Large intestine (tissue), 3 donors: ENCODE measurements around the gene TM9SF4. TPM values are rescaled to one million over a fixed set of nuclear protein-coding genes. Genes with fewer than 3 reads are reported as not detected.

Source experiments
- DNase-seq, 2 donors: peaks; one replicate each; pipeline versions ENCODE4 v3.0.0 to v3.0.0-alpha.2; 2013
- H3K27ac ChIP-seq: one replicate; pipeline ENCODE4 v1.5.1; 2013; ENCODE audit warnings: low read length
- H3K27me3 ChIP-seq: 2 replicates; pipeline ENCODE4 v1.6.1; 2013; ENCODE audit warnings: low read length; ENCODE audit not compliant: control insufficient read depth, insufficient read depth
- H3K36me3 ChIP-seq: 2 replicates; pipeline ENCODE4 v1.6.1; 2013; ENCODE audit warnings: low read length; ENCODE audit not compliant: control insufficient read depth, insufficient read depth
- H3K4me1 ChIP-seq: one replicate; pipeline ENCODE4 v1.6.1; 2013; ENCODE audit warnings: low read length; ENCODE audit not compliant: control insufficient read depth, insufficient read depth
- H3K4me3 ChIP-seq: one replicate; pipeline ENCODE4 v1.5.1; 2013; ENCODE audit warnings: low read length
- H3K9me3 ChIP-seq: one replicate; pipeline ENCODE4 v1.6.1; 2013; ENCODE audit warnings: mild to moderate bottlenecking, low read depth, low read length, moderate library complexity; ENCODE audit not compliant: control insufficient read depth
- WGBS: methylation state at CpG from one replicate; pipeline ENCODE4 v1.1.5; 2013; ENCODE audit warnings: low lambda C conversion rate; ENCODE audit not compliant: insufficient coverage; 5-methylcytosine and 5-hydroxymethylcytosine counted together
- polyA plus RNA-seq: library from polyadenylated mRNA; unstranded; fragments of 120-200 nt; gene quantifications from one replicate; pipeline ENCODE4 v1.2.1, GENCODE V29; 2013

Gene TM9SF4
- polyA plus RNA-seq, 1 donor: 72.7 TPM

DNA sequence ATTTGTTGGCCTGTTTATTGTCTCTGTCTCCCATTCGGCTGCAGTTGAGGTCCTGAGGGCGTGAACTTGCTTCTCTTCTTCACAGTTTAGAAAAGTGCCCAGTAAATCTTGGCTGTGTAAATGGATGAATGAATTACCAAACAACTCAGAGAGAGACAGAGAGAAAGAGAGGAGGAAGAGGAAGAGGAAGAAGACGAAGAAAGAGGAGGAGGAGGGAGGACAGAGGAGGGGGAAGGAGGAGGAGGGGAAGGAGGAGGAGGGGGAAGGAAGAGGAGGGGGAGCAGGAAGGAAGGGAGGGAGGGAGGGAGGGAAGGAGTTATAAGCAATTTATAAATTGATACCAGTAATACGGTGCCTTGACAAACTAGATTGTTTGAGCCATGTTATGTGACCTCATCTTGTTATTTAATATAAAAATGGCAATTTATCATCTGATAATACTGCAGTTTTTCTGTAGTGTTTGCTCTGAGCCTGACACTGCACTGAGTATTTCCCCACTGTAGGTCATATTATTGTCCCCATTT, 38.8 kb upstream of the TM9SF4 start:
- WGBS: 41% methylated on average over 4 of the region's 4 CpGs
- no peak overlapping the region for H3K27ac ChIP-seq

DNA sequence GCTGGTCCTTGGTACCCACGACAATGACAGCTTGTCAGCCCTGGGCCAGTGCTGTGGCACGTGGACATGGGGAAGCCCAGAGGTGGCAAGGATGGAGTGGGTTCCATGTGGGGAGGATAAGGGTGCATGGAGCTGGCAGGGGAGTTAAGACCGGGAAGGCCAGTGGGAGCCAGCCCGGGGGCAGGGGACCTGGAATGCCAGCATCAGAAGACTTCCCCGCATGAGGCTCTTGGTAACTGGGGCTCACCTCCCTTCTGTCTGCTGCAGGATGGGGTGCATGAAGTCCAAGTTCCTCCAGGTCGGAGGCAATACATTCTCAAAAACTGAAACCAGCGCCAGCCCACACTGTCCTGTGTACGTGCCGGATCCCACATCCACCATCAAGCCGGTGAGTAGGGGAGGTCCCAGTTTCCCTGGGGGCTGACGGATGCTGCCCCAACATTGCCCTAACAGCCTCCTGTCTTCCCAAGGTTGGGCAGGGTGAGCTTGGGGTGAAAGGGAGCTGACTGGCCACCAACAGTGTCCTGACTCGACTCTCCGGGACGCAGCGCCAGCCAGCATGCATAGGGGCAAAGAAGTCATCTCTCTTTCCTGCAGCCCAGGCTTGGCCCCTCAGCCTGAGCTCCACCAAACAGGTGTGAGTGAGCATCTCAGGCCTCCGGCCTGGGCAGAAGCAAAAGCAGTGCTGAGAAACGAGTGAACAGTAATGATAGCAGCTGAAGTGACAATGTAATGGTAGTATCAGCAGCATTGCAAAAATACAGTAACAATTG, 37.9 kb upstream of the TM9SF4 start:
- Histone ChIP-seq H3K4me3 (no peak overlapping the region), H3K27me3 (peaks cover 11% of the 10 kb centered on the region), H3K9me3 (no peaks in the 10 kb centered on the region), H3K4me1 (no peaks in the 10 kb centered on the region), H3K27ac (no peak overlapping the region), H3K36me3 (no peaks in the 10 kb centered on the region)
- WGBS: 50% methylated on average over 2 of the region's 17 CpGs
- DNase-seq: no peak

More for the DNA sequence above, 38.8 kb upstream of the TM9SF4 start:
- Histone ChIP-seq H3K9me3 (no peaks in the 10 kb centered on the region), H3K4me1 (no peaks in the 10 kb centered on the region), H3K27me3 (peaks cover 11% of the 10 kb centered on the region), H3K36me3 (no peaks in the 10 kb centered on the region), H3K4me3 (no peak overlapping the region)
- DNase-seq: no peak

DNA sequence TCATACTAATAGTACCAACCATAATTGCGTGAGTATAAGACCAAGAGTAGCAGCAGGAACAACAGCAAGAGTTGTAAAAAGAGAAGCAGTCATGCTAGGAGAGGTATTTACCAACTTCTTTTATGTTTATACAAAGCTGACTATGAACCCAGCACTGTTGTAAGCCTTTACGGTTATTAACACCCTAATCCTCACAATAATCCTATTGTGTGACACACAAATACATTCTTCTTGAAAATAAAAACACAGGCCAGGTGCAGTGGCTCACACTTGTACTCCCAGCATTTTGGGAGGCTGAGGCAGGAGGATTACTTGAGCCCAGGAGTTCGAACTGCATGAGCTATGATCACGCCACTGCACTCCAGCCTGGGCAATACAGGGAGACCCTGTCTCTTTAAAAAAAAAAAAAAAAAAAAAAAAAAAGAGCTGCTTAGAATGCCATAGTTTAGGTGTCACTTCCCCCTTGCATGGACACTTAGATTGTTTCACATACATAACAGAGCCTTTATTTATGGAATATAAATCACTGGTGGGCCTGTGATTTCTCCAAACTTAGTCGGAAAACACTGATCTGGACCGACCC, 37.3 kb upstream of the TM9SF4 start:
- no peaks in the 10 kb centered on the region for H3K36me3 ChIP-seq
- no CpG with 5 or more reads among the region's 6 CpGs for WGBS

DNA sequence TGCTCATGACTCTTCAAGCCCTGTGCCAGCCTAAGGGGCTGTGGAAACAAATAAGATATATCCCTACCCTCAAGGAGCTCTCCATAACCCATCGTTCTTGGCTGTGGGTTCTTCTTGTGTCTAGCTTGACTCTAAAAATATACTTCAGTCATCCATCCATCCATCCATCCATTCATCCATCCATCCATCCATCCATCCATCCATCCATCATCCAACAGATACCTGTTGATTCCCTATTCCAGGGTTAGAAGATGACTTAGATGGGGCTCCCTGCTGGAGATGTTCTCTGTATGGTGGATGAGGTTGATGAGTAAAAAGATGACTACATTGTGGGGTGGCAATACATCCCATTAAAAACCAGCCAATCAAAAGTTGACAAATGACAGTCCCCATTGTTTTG, 34.0 kb upstream of the TM9SF4 start:
- Histone ChIP-seq H3K27ac (no peak overlapping the region), H3K27me3 (peaks cover 6% of the 10 kb centered on the region), H3K4me1 (no peaks in the 10 kb centered on the region), H3K9me3 (no peaks in the 10 kb centered on the region), H3K4me3 (no peak overlapping the region), H3K36me3 (no peaks in the 10 kb centered on the region)
- no CpG with 5 or more reads among the region's 1 CpG for WGBS
- no peak for DNase-seq

More for the DNA sequence above, 37.3 kb upstream of the TM9SF4 start:
- H3K9me3 ChIP-seq: no peaks in the 10 kb centered on the region
- no peaks in the 10 kb centered on the region for H3K4me1 ChIP-seq
- peaks cover 11% of the 10 kb centered on the region for H3K27me3 ChIP-seq
- no peak overlapping the region for H3K4me3 ChIP-seq
- DNase-seq: no peak
- H3K27ac ChIP-seq: no peak overlapping the region

DNA sequence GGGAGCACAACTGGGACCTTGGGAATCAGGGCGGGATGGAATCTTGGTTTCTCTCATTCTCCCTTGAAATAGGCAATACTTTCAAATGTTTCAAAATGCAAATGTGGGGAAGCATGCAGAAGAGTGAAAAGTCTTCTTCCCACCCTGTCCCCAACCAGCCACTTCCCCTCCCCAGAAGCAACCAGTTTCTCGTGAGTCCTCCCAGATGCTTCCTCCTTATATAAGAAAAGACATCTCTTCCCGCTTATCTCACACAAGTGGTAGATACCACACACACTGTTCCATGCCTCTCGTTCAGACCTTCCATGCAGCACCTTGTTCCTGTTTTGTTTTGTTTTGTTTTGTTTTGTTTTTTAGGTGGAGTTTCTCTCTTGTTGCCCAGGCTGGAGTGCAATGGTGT, 32.3 kb upstream of the TM9SF4 start:
- H3K27ac ChIP-seq: no peak overlapping the region
- no peaks in the 10 kb centered on the region for H3K4me1 ChIP-seq
- no peak for DNase-seq
- no peak overlapping the region for H3K4me3 ChIP-seq
- no peaks in the 10 kb centered on the region for H3K9me3 ChIP-seq
- peaks cover 2% of the 10 kb centered on the region for H3K27me3 ChIP-seq
- no peaks in the 10 kb centered on the region for H3K36me3 ChIP-seq
- WGBS: no CpG with 5 or more reads among the region's 4 CpGs

DNA sequence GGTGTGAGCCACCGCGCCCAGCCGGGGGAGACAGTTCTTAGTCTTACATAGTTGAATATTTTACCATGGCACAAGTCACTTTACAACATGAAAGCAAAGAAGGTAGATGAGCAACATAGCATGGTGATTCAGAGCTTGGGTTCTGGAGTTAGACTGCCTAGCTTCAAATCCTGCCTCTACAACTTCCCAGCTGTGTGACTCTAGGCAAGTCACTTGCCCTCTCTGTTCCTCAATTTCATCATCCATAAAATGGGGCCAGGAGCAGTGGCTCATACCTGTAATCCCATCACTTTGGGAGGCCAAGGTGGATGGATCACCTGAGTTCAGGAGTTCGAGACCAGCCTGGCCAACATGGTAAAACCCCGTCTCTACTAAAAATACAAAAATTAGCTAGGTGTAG, 31.2 kb upstream of the TM9SF4 start:
- H3K27me3 ChIP-seq: peaks cover 2% of the 10 kb centered on the region
- H3K4me3 ChIP-seq: no peak overlapping the region
- DNase-seq: no peak
- no CpG with 5 or more reads among the region's 5 CpGs for WGBS
- no peaks in the 10 kb centered on the region for H3K4me1 ChIP-seq
- H3K36me3 ChIP-seq: no peaks in the 10 kb centered on the region
- no peaks in the 10 kb centered on the region for H3K9me3 ChIP-seq
- H3K27ac ChIP-seq: no peak overlapping the region

DNA sequence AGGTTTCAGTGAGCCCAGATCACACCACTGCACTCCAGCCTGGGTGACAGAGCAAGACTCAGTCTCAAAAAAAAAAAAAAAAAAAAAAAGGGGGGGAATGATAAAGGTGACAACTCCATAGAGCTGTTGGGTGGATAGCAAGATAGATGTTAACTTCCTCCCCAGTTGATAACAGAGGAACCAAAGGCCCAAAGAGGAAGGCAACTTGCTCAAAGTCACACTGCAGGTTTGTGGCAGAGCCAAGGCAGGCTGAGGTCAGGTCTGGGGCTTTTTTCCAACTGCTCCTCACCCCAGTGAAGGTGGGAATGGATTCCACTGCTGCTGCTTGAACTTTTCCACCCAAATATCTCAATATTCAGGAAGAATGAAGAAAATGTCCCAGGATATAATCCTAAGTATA, 30.7 kb upstream of the TM9SF4 start:
- no peak for DNase-seq
- Histone ChIP-seq H3K4me3 (no peak overlapping the region), H3K9me3 (no peaks in the 10 kb centered on the region), H3K27ac (no peak overlapping the region), H3K36me3 (no peaks in the 10 kb centered on the region), H3K4me1 (no peaks in the 10 kb centered on the region), H3K27me3 (peaks cover 2% of the 10 kb centered on the region)

DNA sequence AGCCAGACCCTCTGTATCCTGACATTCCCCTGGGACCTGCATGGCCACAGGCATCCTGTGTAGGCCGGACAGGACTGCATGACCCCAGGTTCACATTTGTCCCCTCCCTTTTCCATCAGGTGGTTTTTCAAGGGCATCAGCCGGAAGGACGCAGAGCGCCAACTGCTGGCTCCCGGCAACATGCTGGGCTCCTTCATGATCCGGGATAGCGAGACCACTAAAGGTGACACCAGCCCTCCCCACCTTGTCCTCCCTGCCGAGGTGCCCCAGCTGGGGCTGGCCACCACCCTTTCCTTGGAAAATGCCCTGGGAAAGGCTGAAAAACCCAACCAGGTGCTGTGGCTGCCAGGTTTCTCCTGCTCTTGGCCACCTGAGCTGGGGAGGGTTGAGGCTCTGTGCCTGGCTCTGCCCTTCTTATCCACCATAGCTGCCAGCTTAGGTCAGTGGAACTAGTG, 29.8 kb upstream of the TM9SF4 start:
- Histone ChIP-seq H3K27ac (no peak overlapping the region), H3K27me3 (peaks cover 5% of the 10 kb centered on the region), H3K4me3 (no peak overlapping the region), H3K9me3 (no peaks in the 10 kb centered on the region), H3K4me1 (no peaks in the 10 kb centered on the region), H3K36me3 (no peaks in the 10 kb centered on the region)
- no peak for DNase-seq
- WGBS: no CpG with 5 or more reads among the region's 8 CpGs

DNA sequence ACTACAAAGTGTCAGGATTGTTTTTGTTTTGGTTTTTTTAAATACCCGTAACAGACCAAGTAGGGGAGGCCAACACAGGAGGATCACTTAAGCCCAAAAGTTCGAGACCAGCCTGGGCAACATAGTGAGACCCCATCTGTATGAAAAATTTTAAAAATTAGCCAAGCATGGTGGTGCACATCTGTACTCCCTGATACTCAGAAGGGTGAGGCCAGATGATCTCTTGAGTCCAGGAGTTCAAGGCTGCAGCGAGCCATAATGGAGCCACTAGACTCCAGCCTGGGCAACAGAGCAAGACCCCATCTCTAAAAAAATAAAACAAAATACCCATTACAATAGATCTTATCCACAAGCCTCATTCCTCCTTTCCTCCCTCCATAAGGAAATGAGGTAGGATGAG, 28.7 kb upstream of the TM9SF4 start:
- no peak overlapping the region for H3K4me3 ChIP-seq
- H3K9me3 ChIP-seq: no peaks in the 10 kb centered on the region
- H3K27me3 ChIP-seq: peaks cover 5% of the 10 kb centered on the region
- H3K36me3 ChIP-seq: no peaks in the 10 kb centered on the region
- no peak overlapping the region for H3K27ac ChIP-seq
- no peak for DNase-seq
- no CpG with 5 or more reads among the region's 3 CpGs for WGBS
- H3K4me1 ChIP-seq: no peaks in the 10 kb centered on the region

DNA sequence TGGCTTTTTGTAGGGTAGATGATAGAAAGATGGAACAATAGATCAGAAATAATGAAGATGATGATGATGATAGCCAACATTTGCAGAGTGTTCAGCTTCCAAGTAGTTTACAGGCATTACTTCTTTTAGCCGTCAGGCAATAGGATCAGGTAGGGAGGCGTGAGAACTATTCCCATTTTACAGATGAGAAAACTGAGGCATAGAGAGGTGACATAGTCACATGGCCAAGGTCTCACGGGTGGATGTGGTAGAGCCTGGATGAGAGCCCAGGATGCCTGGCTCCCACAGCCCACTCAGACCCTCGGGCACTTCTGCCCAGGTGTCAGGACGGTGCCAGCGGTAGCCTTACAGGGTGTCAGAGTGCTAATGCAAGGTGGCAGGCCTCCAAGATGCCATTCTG, 26.0 kb upstream of the TM9SF4 start:
- no peaks in the 10 kb centered on the region for H3K36me3 ChIP-seq
- WGBS: no CpG with 5 or more reads among the region's 6 CpGs
- H3K27ac ChIP-seq: no peak overlapping the region
- H3K4me3 ChIP-seq: no peak overlapping the region
- H3K27me3 ChIP-seq: peaks cover 5% of the 10 kb centered on the region
- no peaks in the 10 kb centered on the region for H3K9me3 ChIP-seq
- no peaks in the 10 kb centered on the region for H3K4me1 ChIP-seq
- no peak for DNase-seq
